NCI-H345 treated with DMSO at 0.1 percent for 48 hours (cell line): ENCODE data around the gene NRSN2.
"Not testable (repeated sequence)": the region's sequence is repeated elsewhere in the genome, so short reads cannot be mapped to it uniquely, and the experiment has no call there.

ENCODE experiments used
- DNase-seq: peaks from one replicate; lab custom pipeline; 2025; ENCODE audit not compliant: unreplicated experiment; lab: John Stamatoyannopoulos, UW

NRSN2 gene

GRCh38 chr20:373171-373890, 26.4 kb downstream of the NRSN2 start:
- no peak for DNase-seq

- DNase-seq: no peak
Observed at GRCh38 chr20:375265-375889, 28.5 kb downstream of the NRSN2 start.

GRCh38 chr20:376089-376488, 29.2 kb downstream of the NRSN2 start:
- DNase-seq: no peak

GRCh38 chr20:376750-377149, 29.8 kb downstream of the NRSN2 start:
- no peak for DNase-seq

- not testable (repeated sequence) for DNase-seq
Observed at GRCh38 chr20:377578-377977, 30.7 kb downstream of the NRSN2 start.

GRCh38 chr20:378961-379336, 32.0 kb downstream of the NRSN2 start:
- no peak for DNase-seq

GRCh38 chr20:380763-381580, 34.1 kb downstream of the NRSN2 start:
- DNase-seq: peak; percentile 31

GRCh38 chr20:381581-382290, 34.8 kb downstream of the NRSN2 start:
- peak; percentile 29 for DNase-seq

GRCh38 chr20:382291-383115, 35.6 kb downstream of the NRSN2 start:
- no peak for DNase-seq

GRCh38 chr20:383889-384288, 37.0 kb downstream of the NRSN2 start:
- DNase-seq: no peak

- DNase-seq: no peak
Observed at GRCh38 chr20:384723-385122, 37.8 kb downstream of the NRSN2 start.

GRCh38 chr20:385448-385847, 38.5 kb downstream of the NRSN2 start:
- no peak for DNase-seq

GRCh38 chr20:386634-387033, 39.7 kb downstream of the NRSN2 start:
- not testable (repeated sequence) for DNase-seq

- DNase-seq: no peak
Observed at GRCh38 chr20:387520-387919, 40.6 kb downstream of the NRSN2 start.

GRCh38 chr20:388034-388994, 41.4 kb downstream of the NRSN2 start:
- no peak for DNase-seq

GRCh38 chr20:389220-389619, 42.3 kb downstream of the NRSN2 start:
- DNase-seq: no peak

GRCh38 chr20:391041-391711, 44.3 kb downstream of the NRSN2 start:
- DNase-seq: no peak

GRCh38 chr20:393296-393695, 46.4 kb downstream of the NRSN2 start:
- DNase-seq: not testable (repeated sequence)

- DNase-seq: no peak
Observed at GRCh38 chr20:396252-396618, 49.3 kb downstream of the NRSN2 start.
